HG03066 (cell line): ENCODE data around the gene BNIPL.
A peak's percentile ranks its signal among the peaks of the same experiment; 100 is the strongest.

Experiments used
- ATAC-seq: cut with Tn5 transposase; IDR thresholded peaks from one replicate; pipeline ENCODE4 v1.9.1; 2021; ENCODE audit warnings: low read depth; ENCODE audit not compliant: unreplicated experiment

Gene BNIPL

GRCh38 chr1:151055581-151055980 lies 19.2 kb downstream of the BNIPL start:
- ATAC-seq = no peak

- ATAC-seq = no peak
Measured at GRCh38 chr1:151056149-151056548, 19.8 kb downstream of the BNIPL start.

GRCh38 chr1:151058692-151059091 lies 22.3 kb downstream of the BNIPL start:
- no peak for ATAC-seq

GRCh38 chr1:151059109-151060006 lies 23.0 kb downstream of the BNIPL start, which contains the start of gene CDC42SE1:
CDC42SE1 (minus strand) TSS chr1:151059622; CDS start chr1:151055730, 3,892 bp downstream.
- ATAC-seq = peak; percentile 76

GRCh38 chr1:151060007-151060656 lies 23.7 kb downstream of the BNIPL start, which contains the start of gene MLLT11:
MLLT11 (plus strand) TSS chr1:151060397; CDS start chr1:151067225, 6,828 bp downstream.
- no peak for ATAC-seq

GRCh38 chr1:151060657-151061421 lies 24.5 kb downstream of the BNIPL start:
- ATAC-seq = no peak

GRCh38 chr1:151061704-151062103 lies 25.3 kb downstream of the BNIPL start:
- no peak for ATAC-seq

- ATAC-seq = no peak
Measured at GRCh38 chr1:151062741-151063371, 26.5 kb downstream of the BNIPL start.

GRCh38 chr1:151065089-151065645 lies 28.8 kb downstream of the BNIPL start:
- ATAC-seq = no peak

- no peak for ATAC-seq
Measured at GRCh38 chr1:151067185-151067584, 30.8 kb downstream of the BNIPL start.

GRCh38 chr1:151069103-151069486 lies 32.7 kb downstream of the BNIPL start:
- ATAC-seq = no peak

GRCh38 chr1:151070474-151071276 lies 34.3 kb downstream of the BNIPL start, which contains the start of gene GABPB2:
GABPB2 (plus strand) TSS chr1:151070761; CDS start chr1:151088190, 17,429 bp downstream.
- ATAC-seq = peak; percentile 64

- no peak for ATAC-seq
Measured at GRCh38 chr1:151072224-151072623, 35.8 kb downstream of the BNIPL start.

- ATAC-seq = no peak
Measured at GRCh38 chr1:151085953-151086559, 49.7 kb downstream of the BNIPL start.
